ENCODE measurements around the gene SLC26A8.
"Not testable (repeated sequence)": the region's sequence is repeated elsewhere in the genome, so short reads cannot be mapped to it uniquely, and the experiment has no call there.

SLC26A8 gene

GRCh38 chr6:36039112-36039511 is 14.7 kb upstream of the SLC26A8 start:
- H3K4me3 ChIP-seq (ENCODE audit: low read depth in 1 of 2, low read length in 1 of 2), result no peak overlapping the region
- H3K36me3 ChIP-seq, result peaks cover 8% of the 10 kb centered on the region
- no peaks in the 10 kb centered on the region for H3K9me3 ChIP-seq
- no peaks in the 10 kb centered on the region for H3K27me3 ChIP-seq
- H3K4me1 ChIP-seq (ENCODE audit: control insufficient read depth in 1 of 2, insufficient read depth in 1 of 2, low read depth in 1 of 2, low read length in 1 of 2), result peaks cover 90 to 92% of the 10 kb centered on the region in 2 experiments
- peak overlapping the region; percentile 88 for H3K27ac ChIP-seq
- TF ChIP-seq CTCF (IDR thresholded peaks at IDR 0.05), result no peak

- Histone ChIP-seq H3K9me3 (no peaks in the 10 kb centered on the region), H3K4me1 (ENCODE audit: control insufficient read depth in 1 of 2, insufficient read depth in 1 of 2, low read depth in 1 of 2, low read length in 1 of 2) (peaks cover 95 to 98% of the 10 kb centered on the region in 2 experiments), H3K27me3 (no peaks in the 10 kb centered on the region), H3K4me3 (ENCODE audit: low read depth in 1 of 2, low read length in 1 of 2) (peak overlapping the region in 1 of 2 experiments; percentile 28), H3K36me3 (peaks cover 3% of the 10 kb centered on the region), H3K27ac (peak overlapping the region; percentile 88)
- no peak for TF ChIP-seq CTCF (IDR thresholded peaks at IDR 0.05)
Measured at GRCh38 chr6:36038120-36038876, 13.9 kb upstream of the SLC26A8 start.

GRCh38 chr6:36035225-36035624 is 10.8 kb upstream of the SLC26A8 start:
- Histone ChIP-seq H3K4me3 (ENCODE audit: low read depth in 1 of 2, low read length in 1 of 2) (peak overlapping the region in 1 of 2 experiments; percentile 93), H3K9me3 (no peaks in the 10 kb centered on the region), H3K27ac (peak overlapping the region; percentile 88), H3K4me1 (ENCODE audit: control insufficient read depth in 1 of 2, insufficient read depth in 1 of 2, low read depth in 1 of 2, low read length in 1 of 2) (peaks cover 96 to 98% of the 10 kb centered on the region in 2 experiments), H3K36me3 (peaks cover 3% of the 10 kb centered on the region), H3K27me3 (no peaks in the 10 kb centered on the region)
- TF ChIP-seq CTCF (IDR thresholded peaks at IDR 0.05), result no peak

- H3K27me3 ChIP-seq, result no peaks in the 10 kb centered on the region
- H3K4me3 ChIP-seq (ENCODE audit: low read depth in 1 of 2, low read length in 1 of 2), result peak overlapping the region; percentile 93 to 100
- no peak for TF ChIP-seq CTCF (IDR thresholded peaks at IDR 0.05)
- peaks cover 3% of the 10 kb centered on the region for H3K36me3 ChIP-seq
- H3K4me1 ChIP-seq (ENCODE audit: control insufficient read depth in 1 of 2, insufficient read depth in 1 of 2, low read depth in 1 of 2, low read length in 1 of 2), result peaks cover 91 to 95% of the 10 kb centered on the region in 2 experiments
- no peaks in the 10 kb centered on the region for H3K9me3 ChIP-seq
- H3K27ac ChIP-seq, result peak overlapping the region; percentile 88
Measured at GRCh38 chr6:36034441-36034840, 10.0 kb upstream of the SLC26A8 start.

- Histone ChIP-seq H3K9me3 (no peaks in the 10 kb centered on the region), H3K4me3 (ENCODE audit: low read depth in 1 of 2, low read length in 1 of 2) (peak overlapping the region; percentile 93 to 100), H3K36me3 (peaks cover 3% of the 10 kb centered on the region), H3K27ac (peak overlapping the region; percentile 88), H3K4me1 (ENCODE audit: control insufficient read depth in 1 of 2, insufficient read depth in 1 of 2, low read depth in 1 of 2, low read length in 1 of 2) (peaks cover 86 to 95% of the 10 kb centered on the region in 2 experiments), H3K27me3 (no peaks in the 10 kb centered on the region)
- TF ChIP-seq CTCF (IDR thresholded peaks at IDR 0.05), result no peak
Measured at GRCh38 chr6:36033935-36034334, 9.5 kb upstream of the SLC26A8 start.

- peak overlapping the region; percentile 93 to 100 for H3K4me3 ChIP-seq (ENCODE audit: low read depth in 1 of 2, low read length in 1 of 2)
- peaks cover 78 to 87% of the 10 kb centered on the region in 2 experiments for H3K4me1 ChIP-seq (ENCODE audit: control insufficient read depth in 1 of 2, insufficient read depth in 1 of 2, low read depth in 1 of 2, low read length in 1 of 2)
- not testable (repeated sequence) for H3K27me3 ChIP-seq, H3K9me3 ChIP-seq, H3K36me3 ChIP-seq
- H3K27ac ChIP-seq, result peak overlapping the region; percentile 88
Measured at GRCh38 chr6:36033144-36033543, 8.7 kb upstream of the SLC26A8 start.
